ENCODE data around the gene KCNH4. TPM values are rescaled to one million over a fixed set of nuclear protein-coding genes. Genes with fewer than 3 reads are reported as not detected.
"Not testable (repeated sequence)": the region's sequence is repeated elsewhere in the genome, so short reads cannot be mapped to it uniquely, and the experiment has no call there.

Gene KCNH4
- total RNA-seq, 3 donors from 2014 or later: 0.06 to 0.10 TPM; not detected in 1

DNA sequence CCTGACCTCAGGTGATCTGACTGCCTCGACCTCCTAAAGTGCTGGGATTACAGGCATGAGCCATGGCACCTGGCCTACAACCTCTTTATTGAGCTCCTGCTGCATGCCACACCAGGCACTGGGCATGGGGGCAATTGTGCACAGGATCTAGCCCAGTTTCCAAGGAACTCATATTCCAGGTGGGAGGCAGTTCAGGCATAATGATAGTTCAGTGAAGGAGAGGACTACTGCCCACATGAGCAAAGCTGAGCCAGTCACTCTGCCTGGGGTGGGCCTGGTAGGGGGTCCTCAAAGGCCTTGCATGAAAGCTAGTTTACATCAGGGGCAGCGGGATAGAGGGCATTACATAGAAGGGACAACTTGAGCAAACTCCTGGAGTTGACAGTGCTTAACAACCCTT is 6.9 kb upstream of the KCNH4 start:
- ATAC-seq (no peak), DNase-seq (no peak)
- TF ChIP-seq, protein P1, sequence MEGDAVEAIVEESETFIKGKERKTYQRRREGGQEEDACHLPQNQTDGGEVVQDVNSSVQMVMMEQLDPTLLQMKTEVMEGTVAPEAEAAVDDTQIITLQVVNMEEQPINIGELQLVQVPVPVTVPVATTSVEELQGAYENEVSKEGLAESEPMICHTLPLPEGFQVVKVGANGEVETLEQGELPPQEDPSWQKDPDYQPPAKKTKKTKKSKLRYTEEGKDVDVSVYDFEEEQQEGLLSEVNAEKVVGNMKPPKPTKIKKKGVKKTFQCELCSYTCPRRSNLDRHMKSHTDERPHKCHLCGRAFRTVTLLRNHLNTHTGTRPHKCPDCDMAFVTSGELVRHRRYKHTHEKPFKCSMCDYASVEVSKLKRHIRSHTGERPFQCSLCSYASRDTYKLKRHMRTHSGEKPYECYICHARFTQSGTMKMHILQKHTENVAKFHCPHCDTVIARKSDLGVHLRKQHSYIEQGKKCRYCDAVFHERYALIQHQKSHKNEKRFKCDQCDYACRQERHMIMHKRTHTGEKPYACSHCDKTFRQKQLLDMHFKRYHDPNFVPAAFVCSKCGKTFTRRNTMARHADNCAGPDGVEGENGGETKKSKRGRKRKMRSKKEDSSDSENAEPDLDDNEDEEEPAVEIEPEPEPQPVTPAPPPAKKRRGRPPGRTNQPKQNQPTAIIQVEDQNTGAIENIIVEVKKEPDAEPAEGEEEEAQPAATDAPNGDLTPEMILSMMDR (IDR thresholded peaks at IDR 0.05): no peak
- Histone ChIP-seq H3K4me3 (no peak overlapping the region), H3K4me1 (ENCODE audit: low read depth) (peaks cover 18% of the 10 kb centered on the region), H3K9me3 (no peaks in the 10 kb centered on the region), H3K36me3 (ENCODE audit: low read depth) (no peaks in the 10 kb centered on the region)
- intact Hi-C loops (cut with DNase I, micrococcal nuclease): no loop called here

DNA sequence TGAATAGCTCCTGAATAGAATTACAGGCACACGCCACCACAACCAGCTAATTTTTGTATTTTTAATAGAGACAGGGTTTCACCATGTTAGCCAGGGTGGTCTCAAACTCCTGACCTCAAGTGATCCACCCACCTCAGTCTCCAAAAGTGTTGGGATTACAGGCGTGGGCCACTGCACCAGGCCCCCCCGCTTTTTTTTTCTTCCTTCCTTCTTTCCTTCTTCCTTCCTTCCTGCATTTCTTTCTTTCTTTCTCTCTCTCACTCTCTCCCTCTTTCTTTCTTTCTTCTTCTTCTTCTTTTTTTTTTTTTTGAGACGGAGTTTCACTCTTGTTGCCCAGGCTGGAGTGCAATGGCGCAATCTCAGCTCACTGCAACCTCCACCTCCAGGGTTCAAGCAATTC is 5.2 kb upstream of the KCNH4 start:
- H3K9me3 ChIP-seq; H3K4me3 ChIP-seq; intact Hi-C loops (cut with DNase I, micrococcal nuclease); ATAC-seq; DNase-seq; H3K36me3 ChIP-seq (ENCODE audit: low read depth): not testable (repeated sequence)
- peaks cover 22% of the 10 kb centered on the region for H3K4me1 ChIP-seq (ENCODE audit: low read depth)

DNA sequence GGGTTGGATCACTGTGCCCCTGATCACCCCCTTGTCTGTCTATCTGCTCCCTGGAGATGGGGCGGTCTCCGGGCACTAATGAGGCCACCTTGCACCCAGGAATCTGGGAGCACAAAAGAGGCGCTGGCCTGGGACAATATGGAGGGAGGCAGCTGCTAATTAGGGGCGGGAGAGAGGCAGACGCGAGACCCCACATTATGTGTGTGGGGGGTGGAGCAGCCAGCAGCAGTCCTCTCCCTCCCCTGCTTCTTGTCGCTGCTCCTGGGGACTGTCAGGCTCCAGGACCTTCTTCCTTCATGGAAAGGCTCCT is 4.6 kb upstream of the KCNH4 start:
- DNase-seq (no peak), ATAC-seq (no peak)
- no peaks in the 10 kb centered on the region for H3K36me3 ChIP-seq (ENCODE audit: low read depth)
- H3K9me3 ChIP-seq: no peaks in the 10 kb centered on the region
- TF ChIP-seq, protein P1 (IDR thresholded peaks at IDR 0.05): no peak
- intact Hi-C loops (cut with DNase I, micrococcal nuclease): no loop called here
- no peak overlapping the region for H3K4me3 ChIP-seq
- H3K4me1 ChIP-seq (ENCODE audit: low read depth): peaks cover 28% of the 10 kb centered on the region

DNA sequence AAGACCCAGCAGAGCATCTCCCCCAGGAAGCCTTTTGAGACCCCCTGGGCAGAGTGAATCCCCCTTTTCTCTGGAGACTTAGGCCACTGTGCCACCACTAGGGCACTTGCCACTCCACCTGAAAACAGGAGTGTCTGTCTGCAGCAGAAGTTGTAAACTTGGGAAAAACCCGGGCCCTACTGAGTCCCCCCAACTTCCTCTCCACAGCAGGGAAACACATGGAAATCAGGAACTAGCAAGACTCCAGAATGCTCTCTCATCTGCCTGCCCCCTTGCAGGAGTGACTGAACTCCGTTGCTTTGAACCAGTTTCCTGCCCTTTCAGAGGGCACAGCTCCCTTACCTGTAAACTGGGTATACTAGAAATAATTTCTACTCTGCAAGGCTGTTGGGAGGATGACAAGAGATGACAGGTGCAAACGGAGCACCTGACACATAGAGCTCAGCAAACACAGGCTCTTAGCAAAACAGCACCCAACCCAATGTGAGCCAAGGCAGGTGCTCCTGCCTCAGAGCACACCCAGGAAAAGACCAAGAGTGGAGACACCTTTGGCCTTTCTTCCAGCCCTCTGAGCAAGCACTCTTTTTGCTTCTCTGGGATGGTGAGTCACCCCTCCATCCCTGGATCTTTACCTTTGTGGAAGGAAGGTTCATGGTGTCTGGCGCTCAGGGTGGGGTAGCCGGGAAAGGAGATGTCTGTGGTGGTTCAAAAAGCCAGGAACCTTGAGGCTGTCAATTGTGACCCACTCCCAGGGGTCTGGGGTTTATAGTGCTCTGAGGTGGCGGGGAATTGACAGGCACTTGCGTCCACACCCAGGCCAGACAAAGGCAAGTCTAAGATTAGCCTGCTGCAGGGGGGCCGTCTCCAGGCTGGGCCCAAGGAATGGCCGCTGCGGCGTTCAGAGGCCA is 4.0 kb upstream of the KCNH4 start, which contains the start of gene HCRT:
HCRT (minus strand) TSS at position 740 of the 908 bp plus-strand sequence; CDS start at position 653, 87 bp downstream.
- Histone ChIP-seq H3K4me3 (no peak within 1 kb of the TSS), H3K36me3 (ENCODE audit: low read depth) (no peaks in the 10 kb centered on the region), H3K9me3 (no peaks in the 10 kb centered on the region), H3K4me1 (ENCODE audit: low read depth) (peaks cover 32% of the 10 kb centered on the region)
- intact Hi-C loops (cut with DNase I, micrococcal nuclease): no loop called here
- no peak for DNase-seq
- TF ChIP-seq, protein P1 (IDR thresholded peaks at IDR 0.05): no peak
- ATAC-seq: peak; percentile 27

DNA sequence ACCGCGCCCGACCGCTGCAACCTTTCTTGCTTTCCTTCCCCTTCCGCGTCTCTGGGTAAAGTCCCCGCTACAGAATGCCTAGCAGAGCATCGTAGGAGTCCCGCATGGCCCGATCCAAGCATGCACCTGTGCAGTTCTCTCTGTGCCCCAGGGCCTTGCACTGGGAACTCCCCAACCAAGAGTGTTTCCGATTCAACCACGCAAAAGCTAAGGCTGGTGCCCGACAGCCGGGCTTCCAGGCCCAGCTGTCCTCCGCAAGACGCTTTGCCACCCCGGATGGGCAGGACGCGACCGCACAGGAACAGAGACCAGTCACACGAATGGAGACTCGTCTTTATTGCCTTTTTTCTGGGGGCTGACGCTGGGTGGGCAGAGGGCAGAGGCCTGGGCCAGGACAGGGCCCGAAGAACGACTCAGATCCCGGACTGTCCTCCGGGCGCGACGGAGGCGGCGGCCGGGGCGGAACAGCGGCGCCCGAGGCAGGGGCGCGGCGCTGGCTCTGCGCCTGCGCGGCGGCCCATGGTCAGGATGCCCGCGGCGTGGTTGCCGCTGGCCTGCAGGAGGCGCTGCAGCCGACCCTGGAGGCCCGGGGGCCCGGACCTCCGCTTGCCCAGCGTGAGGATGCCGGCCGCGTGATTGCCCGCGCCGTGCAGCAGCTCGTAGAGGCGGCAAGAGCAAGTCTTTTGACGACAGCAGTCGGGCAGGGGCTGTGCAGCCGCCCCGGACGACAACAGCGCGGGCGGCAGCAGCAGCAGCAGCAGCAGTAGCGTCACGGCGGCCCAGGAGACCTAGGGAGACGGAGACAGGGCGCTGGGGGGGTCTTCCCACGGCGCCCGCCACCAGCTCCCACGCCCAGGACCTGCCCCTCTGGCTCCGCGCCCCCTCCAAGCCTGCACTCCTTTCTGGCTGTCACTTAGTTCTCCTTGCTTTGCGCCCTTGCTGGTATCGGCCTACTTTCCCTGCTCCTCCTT is 3.1 kb upstream of the KCNH4 start:
- Histone ChIP-seq H3K4me3 (peak overlapping the region; percentile 17), H3K36me3 (ENCODE audit: low read depth) (no peaks in the 10 kb centered on the region), H3K9me3 (no peaks in the 10 kb centered on the region), H3K4me1 (ENCODE audit: low read depth) (peaks cover 32% of the 10 kb centered on the region)
- DNase-seq (peak; percentile 80 to 91 (median 86)), ATAC-seq (peak; percentile 91)
- TF ChIP-seq, protein P1 (IDR thresholded peaks at IDR 0.05): peak; percentile 94
- intact Hi-C loops (cut with DNase I, micrococcal nuclease): no loop called here

All from mucosa of descending colon (tissue), 3 donors.